CD14-positive monocyte (primary cell): Measurements from ENCODE around the gene SCUBE2. TPM values are rescaled to one million over a fixed set of nuclear protein-coding genes. Genes with fewer than 3 reads are reported as not detected.

Experiments used
- DNase-seq, 3 donors: peaks; one replicate each; pipeline ENCODE4 v3.0.0-alpha.2; 2011 to 2022
- H2AFZ ChIP-seq: 2 replicates; pipeline ENCODE4 v1.6.0; 2012; ENCODE audit warnings: mild to moderate bottlenecking, low read depth, low read length, inconsistent platforms; ENCODE audit not compliant: insufficient read depth, poor library complexity, severe bottlenecking
- H3K27ac ChIP-seq, 2 donors: 1 replicate in 1 of 2; 2 replicates in 1 of 2; pipeline ENCODE4 v1.5.1; 2012 to 2013; ENCODE audit warnings: low read length in 2 of 2, control low read depth in 1 of 2, inconsistent platforms in 1 of 2, low read depth in 1 of 2, mild to moderate bottlenecking in 1 of 2
- H3K27me3 ChIP-seq, 2 donors: one replicate each; pipeline versions ENCODE4 v1.6.0 to v1.6.1; 2011 to 2013; ENCODE audit warnings: low read length in 2 of 2; ENCODE audit not compliant: control insufficient read depth in 2 of 2, insufficient read depth in 2 of 2
- H3K36me3 ChIP-seq, 2 donors: replicated peaks in 1 of 2; 1 replicate in 1 of 2; 2 replicates in 1 of 2; pipeline versions ENCODE4 v1.5.1 to v1.6.1; 2012 to 2013; ENCODE audit warnings: low read length in 2 of 2, control low read depth in 1 of 2, inconsistent platforms in 1 of 2, mild to moderate bottlenecking in 1 of 2; ENCODE audit not compliant: insufficient read depth in 2 of 2, control insufficient read depth in 1 of 2
- H3K4me1 ChIP-seq, 2 donors: 1 replicate in 1 of 2; 2 replicates in 1 of 2; pipeline versions ENCODE4 v1.5.1 to v1.6.1; 2012 to 2013; ENCODE audit warnings: low read length in 2 of 2, control low read depth in 1 of 2, inconsistent platforms in 1 of 2, mild to moderate bottlenecking in 1 of 2, moderate library complexity in 1 of 2; ENCODE audit not compliant: insufficient read depth in 2 of 2, control insufficient read depth in 1 of 2
- H3K4me2 ChIP-seq: replicated peaks from 2 replicates; pipeline ENCODE3; 2012; ENCODE audit warnings: low read length, moderate library complexity, mild to moderate bottlenecking; ENCODE audit not compliant: poor library complexity, severe bottlenecking; ENCODE audit errors: extremely low read depth
- H3K4me3 ChIP-seq, 3 experiments: fragments of 200-600 bp in 1 of 3; sonication (generic) in 1 of 3; replicated peaks in 1 of 3; 1 replicate in 2 of 3; 2 replicates in 1 of 3; pipeline ENCODE4 v1.5.1; 2011 to 2013; ENCODE audit warnings: low read length in 3 of 3, mild to moderate bottlenecking in 3 of 3, control low read depth in 2 of 3, low read depth in 2 of 3, inconsistent platforms in 1 of 3, moderate library complexity in 1 of 3
- H3K79me2 ChIP-seq: 2 replicates; pipeline ENCODE4 v1.6.0; 2012; ENCODE audit warnings: mild to moderate bottlenecking, control low read depth, inconsistent platforms, low read length, moderate library complexity; ENCODE audit not compliant: insufficient read depth
- H3K9ac ChIP-seq: 2 replicates; pipeline ENCODE4 v1.6.0; 2017; ENCODE audit warnings: low read length, mild to moderate bottlenecking; ENCODE audit not compliant: insufficient read depth, poor library complexity, severe bottlenecking
- H3K9me3 ChIP-seq, 2 donors: replicated peaks in 1 of 2; 1 replicate in 1 of 2; 2 replicates in 1 of 2; pipeline versions ENCODE4 v1.5.1 to v1.6.1; 2012 to 2013; ENCODE audit warnings: low read length in 2 of 2, control low read depth in 1 of 2; ENCODE audit not compliant: control insufficient read depth in 1 of 2, insufficient read depth in 1 of 2
- H4K20me1 ChIP-seq: 2 replicates; pipeline ENCODE4 v1.6.0; 2012; ENCODE audit warnings: mild to moderate bottlenecking, low read length, control low read depth, moderate library complexity; ENCODE audit not compliant: insufficient read depth
- H3K27ac Mint-ChIP-seq, 7 donors: one replicate each; pipeline ENCODE4 v1.8.0; 2020; ENCODE audit warnings: mild to moderate bottlenecking in 7 of 7, mixed read lengths in 7 of 7, moderate library complexity in 6 of 7, inconsistent platforms in 2 of 7
- H3K27me3 Mint-ChIP-seq, 3 donors: one replicate each; pipeline ENCODE4 v1.8.0; 2021 to 2022; ENCODE audit warnings: low read depth in 3 of 3, mild to moderate bottlenecking in 3 of 3, mixed read lengths in 3 of 3, moderate library complexity in 3 of 3, inconsistent platforms in 1 of 3
- H3K36me3 Mint-ChIP-seq, 2 donors: one replicate each; pipeline ENCODE4 v1.8.0; 2020; ENCODE audit warnings: mixed read lengths in 2 of 2, inconsistent platforms in 1 of 2, mild to moderate bottlenecking in 1 of 2
- H3K4me1 Mint-ChIP-seq: one replicate; pipeline ENCODE4 v1.8.0; 2020; ENCODE audit warnings: mild to moderate bottlenecking, mixed read lengths
- H3K4me3 Mint-ChIP-seq, 2 donors: one replicate each; pipeline ENCODE4 v1.8.0; 2020; ENCODE audit warnings: mild to moderate bottlenecking in 2 of 2, mixed read lengths in 2 of 2, moderate library complexity in 1 of 2
- H3K9me3 Mint-ChIP-seq, 7 donors: one replicate each; pipeline ENCODE4 v1.8.0; 2020 to 2022; ENCODE audit warnings: mixed read lengths in 7 of 7, mild to moderate bottlenecking in 6 of 7, moderate library complexity in 6 of 7, inconsistent platforms in 2 of 7
- WGBS: methylation state at CpG from one replicate; pipeline ENCODE4 v1.1.5; 2013; ENCODE audit warnings: missing lambda C conversion rate; ENCODE audit not compliant: insufficient coverage; 5-methylcytosine and 5-hydroxymethylcytosine counted together
- intact Hi-C, 2 donors: fragments of 100-400 bp; cut with micrococcal nuclease; formaldehyde crosslinking; loops; one replicate each; pipeline versions ENCODE4 v1.15.0 to v1.15.1; 2023
- polyA plus RNA-seq, 3 donors: library from polyadenylated mRNA; depleted of rRNA in 1 of 3; unstranded in 2 of 3; stranded (reverse) in 1 of 3; fragments of 300-500 nt in 2 of 3; fragments of >200 nt in 1 of 3; fragmentation: Illumina TruSeq in 2 of 3; gene quantifications; 1 replicate in 2 of 3; 2 replicates in 1 of 3; pipeline ENCODE4 v1.2.3, GENCODE V29; 2012 to 2021
- TF ChIP-seq, protein P1 (sequence below): fragments of 200-600 bp; IDR thresholded peaks from one replicate; pipeline ENCODE4 v1.8.0; 2022; ENCODE audit warnings: antibody characterized with exemption, mild to moderate bottlenecking

The SCUBE2 gene
- polyA plus RNA-seq, 3 donors = 0.21 to 0.36 TPM; not detected in 1

DNA sequence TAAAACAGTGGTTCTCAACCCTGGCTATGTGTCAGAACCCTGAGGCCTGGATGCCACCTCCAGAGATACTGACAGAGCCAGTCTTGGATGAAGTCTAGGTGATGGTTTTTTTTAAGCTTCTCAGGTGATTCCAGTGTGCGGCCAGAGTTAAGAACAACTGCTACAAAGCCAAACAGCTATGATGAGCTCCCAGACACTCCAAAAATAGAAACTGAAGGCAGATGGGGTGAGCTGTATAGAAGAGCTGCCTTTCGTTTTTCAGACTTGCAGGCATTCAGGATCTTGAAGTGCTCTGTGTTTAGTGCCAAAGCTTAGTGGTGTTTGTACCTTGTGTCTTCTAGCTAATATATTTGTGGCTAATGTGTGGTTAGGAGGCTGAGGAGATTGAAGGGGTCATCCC lies 14.2 kb downstream of the SCUBE2 start:
- 100% methylated on average over 1 of the region's 2 CpGs for WGBS
- Mint-ChIP-seq H3K9me3 (no peaks in the 10 kb centered on the region), H3K4me1 (peaks cover 5% of the 10 kb centered on the region), H3K4me3 (no peak overlapping the region), H3K27me3 (peaks cover 9 to 10% (median 9%) of the 10 kb centered on the region in 3 donors), H3K27ac (no peak overlapping the region), H3K36me3 (no peaks in the 10 kb centered on the region)
- H3K79me2 ChIP-seq = no peaks in the 10 kb centered on the region
- no peaks in the 10 kb centered on the region for H3K36me3 ChIP-seq
- no peak for DNase-seq
- H3K27me3 ChIP-seq = no peaks in the 10 kb centered on the region
- H2AFZ ChIP-seq = no peak overlapping the region
- no peaks in the 10 kb centered on the region for H3K4me1 ChIP-seq
- no peaks in the 10 kb centered on the region for H4K20me1 ChIP-seq
- no peak overlapping the region for H3K4me2 ChIP-seq
- H3K4me3 ChIP-seq = no peak overlapping the region
- no peak overlapping the region for H3K27ac ChIP-seq
- no peak overlapping the region for H3K9ac ChIP-seq
- intact Hi-C loops = no loop called here
- TF ChIP-seq, protein P1, sequence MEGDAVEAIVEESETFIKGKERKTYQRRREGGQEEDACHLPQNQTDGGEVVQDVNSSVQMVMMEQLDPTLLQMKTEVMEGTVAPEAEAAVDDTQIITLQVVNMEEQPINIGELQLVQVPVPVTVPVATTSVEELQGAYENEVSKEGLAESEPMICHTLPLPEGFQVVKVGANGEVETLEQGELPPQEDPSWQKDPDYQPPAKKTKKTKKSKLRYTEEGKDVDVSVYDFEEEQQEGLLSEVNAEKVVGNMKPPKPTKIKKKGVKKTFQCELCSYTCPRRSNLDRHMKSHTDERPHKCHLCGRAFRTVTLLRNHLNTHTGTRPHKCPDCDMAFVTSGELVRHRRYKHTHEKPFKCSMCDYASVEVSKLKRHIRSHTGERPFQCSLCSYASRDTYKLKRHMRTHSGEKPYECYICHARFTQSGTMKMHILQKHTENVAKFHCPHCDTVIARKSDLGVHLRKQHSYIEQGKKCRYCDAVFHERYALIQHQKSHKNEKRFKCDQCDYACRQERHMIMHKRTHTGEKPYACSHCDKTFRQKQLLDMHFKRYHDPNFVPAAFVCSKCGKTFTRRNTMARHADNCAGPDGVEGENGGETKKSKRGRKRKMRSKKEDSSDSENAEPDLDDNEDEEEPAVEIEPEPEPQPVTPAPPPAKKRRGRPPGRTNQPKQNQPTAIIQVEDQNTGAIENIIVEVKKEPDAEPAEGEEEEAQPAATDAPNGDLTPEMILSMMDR = no peak
- no peaks in the 10 kb centered on the region for H3K9me3 ChIP-seq

DNA sequence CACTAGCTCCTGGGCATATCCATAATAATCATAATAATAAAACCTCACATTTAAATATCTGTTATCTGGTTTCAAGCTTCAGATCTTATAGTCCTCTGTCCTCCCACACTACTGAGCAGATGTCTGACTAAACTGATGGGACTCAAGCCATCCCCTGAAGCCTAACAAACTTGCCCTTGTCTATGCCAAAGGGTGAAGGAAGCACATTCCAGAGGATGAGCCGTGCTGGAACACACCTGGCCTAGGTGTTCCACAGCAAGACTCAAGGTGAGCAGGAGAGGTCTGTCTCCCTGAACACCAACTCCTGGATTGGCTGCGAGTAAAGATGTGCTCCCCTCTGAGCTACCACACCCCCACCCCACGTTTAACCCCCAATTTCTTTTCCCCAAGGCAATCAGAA lies 14.7 kb downstream of the SCUBE2 start:
- intact Hi-C loops = no loop called here
- H2AFZ ChIP-seq = no peak overlapping the region
- H3K9ac ChIP-seq = no peak overlapping the region
- no peak overlapping the region for H3K27ac Mint-ChIP-seq
- no peaks in the 10 kb centered on the region for H3K9me3 Mint-ChIP-seq
- H4K20me1 ChIP-seq = no peaks in the 10 kb centered on the region
- H3K4me1 ChIP-seq = no peaks in the 10 kb centered on the region
- H3K27me3 Mint-ChIP-seq = peaks cover 9 to 12% (median 10%) of the 10 kb centered on the region in 3 donors
- H3K4me3 Mint-ChIP-seq = no peak overlapping the region
- no peaks in the 10 kb centered on the region for H3K79me2 ChIP-seq
- no peak for DNase-seq
- H3K36me3 ChIP-seq = no peaks in the 10 kb centered on the region
- H3K27me3 ChIP-seq = no peaks in the 10 kb centered on the region
- TF ChIP-seq, protein P1 = no peak
- no peaks in the 10 kb centered on the region for H3K36me3 Mint-ChIP-seq
- H3K9me3 ChIP-seq = no peaks in the 10 kb centered on the region
- H3K4me2 ChIP-seq = no peak overlapping the region
- H3K27ac ChIP-seq = no peak overlapping the region
- no peak overlapping the region for H3K4me3 ChIP-seq
- WGBS = 100% methylated on average over 1 of the region's 3 CpGs
- H3K4me1 Mint-ChIP-seq = peaks cover 5% of the 10 kb centered on the region
